Measurements from ENCODE around the gene METTL24. TPM values are rescaled to one million over a fixed set of nuclear protein-coding genes. Genes with fewer than 3 reads are reported as not detected.

The METTL24 gene
- total RNA-seq, 1 donor from 2014 or later: 28.1 TPM

GRCh38 chr6:110266996-110267395, 91.2 kb downstream of the METTL24 start:
- Mint-ChIP-seq H3K4me1 (peaks cover 19% of the 10 kb centered on the region), H3K36me3 (peaks cover 44% of the 10 kb centered on the region), H3K27ac (peak overlapping the region; percentile 13), H3K9me3 (peaks cover 14% of the 10 kb centered on the region), H3K4me3 (no peak overlapping the region), H3K27me3 (ENCODE audit: low read depth) (no peaks in the 10 kb centered on the region)
- DNase-seq (ENCODE audit: low spot score in 2 of 2, unreplicated experiment in 2 of 2): no peak
- TF ChIP-seq, protein P1, sequence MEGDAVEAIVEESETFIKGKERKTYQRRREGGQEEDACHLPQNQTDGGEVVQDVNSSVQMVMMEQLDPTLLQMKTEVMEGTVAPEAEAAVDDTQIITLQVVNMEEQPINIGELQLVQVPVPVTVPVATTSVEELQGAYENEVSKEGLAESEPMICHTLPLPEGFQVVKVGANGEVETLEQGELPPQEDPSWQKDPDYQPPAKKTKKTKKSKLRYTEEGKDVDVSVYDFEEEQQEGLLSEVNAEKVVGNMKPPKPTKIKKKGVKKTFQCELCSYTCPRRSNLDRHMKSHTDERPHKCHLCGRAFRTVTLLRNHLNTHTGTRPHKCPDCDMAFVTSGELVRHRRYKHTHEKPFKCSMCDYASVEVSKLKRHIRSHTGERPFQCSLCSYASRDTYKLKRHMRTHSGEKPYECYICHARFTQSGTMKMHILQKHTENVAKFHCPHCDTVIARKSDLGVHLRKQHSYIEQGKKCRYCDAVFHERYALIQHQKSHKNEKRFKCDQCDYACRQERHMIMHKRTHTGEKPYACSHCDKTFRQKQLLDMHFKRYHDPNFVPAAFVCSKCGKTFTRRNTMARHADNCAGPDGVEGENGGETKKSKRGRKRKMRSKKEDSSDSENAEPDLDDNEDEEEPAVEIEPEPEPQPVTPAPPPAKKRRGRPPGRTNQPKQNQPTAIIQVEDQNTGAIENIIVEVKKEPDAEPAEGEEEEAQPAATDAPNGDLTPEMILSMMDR (IDR thresholded peaks at IDR 0.05; ENCODE audit: unreplicated experiment): no peak

DNA sequence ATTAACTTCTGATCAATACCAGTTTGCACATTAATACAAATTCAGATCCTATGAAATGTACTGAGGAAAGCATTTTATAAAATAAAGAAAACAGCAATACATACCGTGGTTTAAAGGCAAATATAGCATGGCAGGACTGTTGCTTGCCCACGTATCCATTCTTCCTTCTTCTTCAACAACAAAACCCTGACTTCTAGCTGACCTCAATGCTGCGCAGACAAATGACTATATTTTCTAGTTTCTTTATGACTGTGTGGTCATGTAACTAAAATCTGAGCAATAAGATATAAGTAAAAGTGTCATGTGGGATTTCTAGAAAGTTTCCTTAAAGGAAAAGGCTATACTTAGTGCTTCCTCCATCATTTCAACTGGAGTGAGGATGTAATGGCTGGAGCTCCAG, 92.9 kb downstream of the METTL24 start:
- Mint-ChIP-seq H3K4me1 (peaks cover 19% of the 10 kb centered on the region), H3K27me3 (ENCODE audit: low read depth) (no peaks in the 10 kb centered on the region), H3K4me3 (no peak overlapping the region), H3K36me3 (peaks cover 58% of the 10 kb centered on the region), H3K9me3 (peaks cover 27% of the 10 kb centered on the region), H3K27ac (no peak overlapping the region)
- TF ChIP-seq, protein P1 (IDR thresholded peaks at IDR 0.05; ENCODE audit: unreplicated experiment): no peak
- DNase-seq (ENCODE audit: low spot score in 2 of 2, unreplicated experiment in 2 of 2): no peak

GRCh38 chr6:110256366-110256765, 101.8 kb downstream of the METTL24 start:
- Mint-ChIP-seq H3K27me3 (ENCODE audit: low read depth) (no peaks in the 10 kb centered on the region), H3K4me3 (no peak overlapping the region), H3K4me1 (no peaks in the 10 kb centered on the region), H3K9me3 (peaks cover 14% of the 10 kb centered on the region), H3K27ac (no peak overlapping the region), H3K36me3 (peaks cover 41% of the 10 kb centered on the region)
- TF ChIP-seq, protein P1 (IDR thresholded peaks at IDR 0.05; ENCODE audit: unreplicated experiment): no peak
- no peak for DNase-seq (ENCODE audit: low spot score in 2 of 2, unreplicated experiment in 2 of 2)

- H3K36me3 Mint-ChIP-seq: peaks cover 36% of the 10 kb centered on the region
- no peak overlapping the region for H3K27ac Mint-ChIP-seq
- H3K4me1 Mint-ChIP-seq: no peaks in the 10 kb centered on the region
- no peak overlapping the region for H3K4me3 Mint-ChIP-seq
- TF ChIP-seq, protein P1 (IDR thresholded peaks at IDR 0.05; ENCODE audit: unreplicated experiment): no peak
- DNase-seq (ENCODE audit: low spot score in 2 of 2, unreplicated experiment in 2 of 2): peak in 1 of 2 experiments; percentile 54
- H3K27me3 Mint-ChIP-seq (ENCODE audit: low read depth): no peaks in the 10 kb centered on the region
- peaks cover 11% of the 10 kb centered on the region for H3K9me3 Mint-ChIP-seq
Observed at GRCh38 chr6:110255211-110255750, 102.9 kb downstream of the METTL24 start.

DNA sequence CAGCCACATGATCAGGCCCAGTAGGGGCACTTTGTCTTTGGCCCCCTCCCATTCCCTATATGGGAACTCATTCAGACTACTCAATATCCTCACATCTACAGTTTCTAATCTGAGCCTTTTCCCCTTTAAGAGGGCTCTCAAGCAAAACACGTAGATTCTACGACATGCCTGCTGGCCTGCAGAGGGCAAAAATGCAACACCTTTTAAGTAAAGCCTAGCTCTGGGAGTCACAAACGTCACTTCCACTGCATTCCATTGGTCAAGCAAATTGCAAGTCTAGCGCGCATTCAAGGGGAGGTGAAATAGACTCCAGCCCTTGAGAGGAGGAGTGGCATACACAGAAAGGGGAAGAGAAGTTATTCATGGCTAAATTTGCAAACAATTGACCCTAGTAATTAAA, 107.3 kb downstream of the METTL24 start:
- no peak overlapping the region for H3K4me3 Mint-ChIP-seq
- H3K36me3 Mint-ChIP-seq: peaks cover 26% of the 10 kb centered on the region
- no peaks in the 10 kb centered on the region for H3K4me1 Mint-ChIP-seq
- no peak overlapping the region for H3K27ac Mint-ChIP-seq
- peaks cover 7% of the 10 kb centered on the region for H3K9me3 Mint-ChIP-seq
- TF ChIP-seq, protein P1 (IDR thresholded peaks at IDR 0.05; ENCODE audit: unreplicated experiment): no peak
- no peak for DNase-seq (ENCODE audit: low spot score in 2 of 2, unreplicated experiment in 2 of 2)
- no peaks in the 10 kb centered on the region for H3K27me3 Mint-ChIP-seq (ENCODE audit: low read depth)

DNA sequence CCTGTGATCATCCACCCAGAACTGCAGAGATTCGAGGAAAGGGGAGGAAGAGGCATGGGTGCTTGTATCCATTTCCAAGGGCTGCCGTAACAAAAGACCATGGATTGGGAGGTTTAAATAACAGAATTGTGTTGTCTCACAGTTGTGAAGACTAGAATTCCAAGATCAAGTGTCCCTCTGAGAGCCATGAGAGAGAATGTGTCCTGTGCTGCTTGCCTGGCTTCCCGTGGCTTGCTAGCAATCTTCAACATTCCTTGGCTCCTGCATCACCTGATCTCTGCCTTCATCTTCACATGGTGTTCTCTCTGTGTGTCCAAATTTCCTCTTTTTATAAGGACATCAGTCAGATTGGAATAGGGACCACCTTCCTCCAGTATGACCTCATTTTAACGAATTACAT, 108.1 kb downstream of the METTL24 start:
- Mint-ChIP-seq H3K4me1 (no peaks in the 10 kb centered on the region), H3K9me3 (peaks cover 7% of the 10 kb centered on the region), H3K36me3 (peaks cover 32% of the 10 kb centered on the region), H3K4me3 (no peak overlapping the region), H3K27me3 (ENCODE audit: low read depth) (no peaks in the 10 kb centered on the region), H3K27ac (no peak overlapping the region)
- no peak for DNase-seq (ENCODE audit: low spot score in 2 of 2, unreplicated experiment in 2 of 2)
- TF ChIP-seq, protein P1 (IDR thresholded peaks at IDR 0.05; ENCODE audit: unreplicated experiment): no peak

All from mesothelial cell of epicardium (in vitro differentiated cells).